Transverse colon (tissue), 4 donors: Measurements from ENCODE around the gene SLC6A16.
"Not testable (repeated sequence)": the region's sequence is repeated elsewhere in the genome, so short reads cannot be mapped to it uniquely, and the experiment has no call there.

Experiments used
- EP300 ChIP-seq: sonication (generic); formaldehyde crosslinking; IDR thresholded peaks from one replicate; pipeline ENCODE4 v1.6.1; 2017; ENCODE audit warnings: antibody characterized with exemption, low read depth
- POLR2AphosphoS5 ChIP-seq, 3 donors: sonication (generic); formaldehyde crosslinking; IDR thresholded peaks; one replicate each; pipeline ENCODE4 v1.6.1; 2016; ENCODE audit warnings: antibody characterized with exemption in 3 of 3
- TF ChIP-seq, protein P1 (sequence below), 5 experiments: fragments of 200-600 bp in 3 of 5; fragments of 450-650 bp in 2 of 5; sonication (generic) in 3 of 5; IDR thresholded peaks; 1 replicate in 2 of 5; 2 replicates in 3 of 5; pipeline ENCODE4 v1.5.1; 2016 to 2017; ENCODE audit warnings: antibody characterized with exemption in 5 of 5, inconsistent platforms in 3 of 5, mild to moderate bottlenecking in 2 of 5, moderate library complexity in 1 of 5

DNA sequence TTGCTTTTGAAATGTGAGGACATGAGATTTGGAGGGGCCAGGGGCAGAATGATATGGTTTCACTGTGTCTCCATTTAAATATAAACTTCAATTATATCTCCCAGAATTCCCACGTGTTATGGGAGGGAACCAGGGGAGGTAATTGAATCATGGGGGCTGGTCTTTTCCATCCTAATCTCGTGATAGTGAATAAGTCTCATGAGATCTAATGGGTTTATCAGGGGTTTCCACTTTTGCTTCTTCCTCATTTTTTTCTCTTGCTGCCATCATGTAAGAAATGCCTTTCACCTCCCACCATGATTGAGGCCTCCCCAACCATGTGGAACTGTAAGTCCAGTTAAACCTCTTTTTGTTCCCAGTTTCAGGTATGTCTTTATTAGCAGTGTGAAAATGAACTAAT is 35.7 kb downstream of the SLC6A16 start:
- TF ChIP-seq, protein P1, sequence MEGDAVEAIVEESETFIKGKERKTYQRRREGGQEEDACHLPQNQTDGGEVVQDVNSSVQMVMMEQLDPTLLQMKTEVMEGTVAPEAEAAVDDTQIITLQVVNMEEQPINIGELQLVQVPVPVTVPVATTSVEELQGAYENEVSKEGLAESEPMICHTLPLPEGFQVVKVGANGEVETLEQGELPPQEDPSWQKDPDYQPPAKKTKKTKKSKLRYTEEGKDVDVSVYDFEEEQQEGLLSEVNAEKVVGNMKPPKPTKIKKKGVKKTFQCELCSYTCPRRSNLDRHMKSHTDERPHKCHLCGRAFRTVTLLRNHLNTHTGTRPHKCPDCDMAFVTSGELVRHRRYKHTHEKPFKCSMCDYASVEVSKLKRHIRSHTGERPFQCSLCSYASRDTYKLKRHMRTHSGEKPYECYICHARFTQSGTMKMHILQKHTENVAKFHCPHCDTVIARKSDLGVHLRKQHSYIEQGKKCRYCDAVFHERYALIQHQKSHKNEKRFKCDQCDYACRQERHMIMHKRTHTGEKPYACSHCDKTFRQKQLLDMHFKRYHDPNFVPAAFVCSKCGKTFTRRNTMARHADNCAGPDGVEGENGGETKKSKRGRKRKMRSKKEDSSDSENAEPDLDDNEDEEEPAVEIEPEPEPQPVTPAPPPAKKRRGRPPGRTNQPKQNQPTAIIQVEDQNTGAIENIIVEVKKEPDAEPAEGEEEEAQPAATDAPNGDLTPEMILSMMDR (IDR thresholded peaks at IDR 0.05) = not testable (repeated sequence)
- TF ChIP-seq EP300; POLR2AphosphoS5 (IDR thresholded peaks at IDR 0.05): not testable (repeated sequence)
